Measurements from ENCODE around the gene ANXA9. TPM values are rescaled to one million over a fixed set of nuclear protein-coding genes. Genes with fewer than 3 reads are reported as not detected.
A peak's percentile ranks its signal among the peaks of the same experiment; 100 is the strongest.

ANXA9 gene
- total and polyA plus RNA-seq, 10 donors = 0.12 to 0.92 (median 0.29) TPM; not detected in 2

DNA sequence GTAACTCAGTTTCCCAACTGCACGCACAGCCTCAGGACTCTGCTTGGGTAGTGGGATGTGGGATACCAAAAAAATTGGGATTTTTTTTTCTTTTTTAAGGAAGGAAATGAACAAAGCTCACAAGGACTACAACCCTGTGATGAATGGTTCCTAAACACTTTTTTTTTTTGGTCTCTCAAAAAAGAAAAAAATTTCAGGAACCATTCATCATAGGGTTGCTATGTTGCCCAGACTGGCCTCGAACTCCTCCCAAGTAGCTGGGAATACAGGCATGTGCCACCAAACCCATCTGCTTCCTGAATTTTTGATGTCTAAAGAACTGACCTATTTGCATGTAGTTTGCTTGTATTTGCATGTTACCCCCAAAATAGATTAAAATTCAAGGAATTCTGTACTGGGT lies 17.8 kb downstream of the ANXA9 start:
- 56 to 74% (median 60%) methylated on average over 2 of the region's 2 CpGs for WGBS, 5 donors
- H3K36me3 ChIP-seq = peaks cover 0 to 75% (median 28%) of the 10 kb centered on the region in 6 donors
- intact Hi-C loops (cut with DNase I; ENCODE audit: low total_unique reads) = no loop called here
- no peak for DNase-seq
- peaks cover 17 to 79% (median 53%) of the 10 kb centered on the region in 6 donors for H3K4me1 ChIP-seq
- H3K4me3 ChIP-seq = no peak overlapping the region
- peak overlapping the region in 2 of 8 donors; percentile 61 to 95 for H3K27ac ChIP-seq
- no peaks in the 10 kb centered on the region for H3K27me3 ChIP-seq (replicated peaks in 1 of 7)
- TF ChIP-seq POLR2A (IDR thresholded peaks at IDR 0.05) (no peak), POLR2AphosphoS5 (IDR thresholded peaks at IDR 0.05) (no peak), CTCF (IDR thresholded peaks at IDR 0.05 in 8 of 11, conservative IDR thresholded peaks at IDR 0.05 in 3 of 11) (no peak)
- no peaks in the 10 kb centered on the region for H3K9me3 ChIP-seq

GRCh38 chr1:151000408-151000807 lies 18.3 kb downstream of the ANXA9 start:
- Histone ChIP-seq H3K27ac (peak overlapping the region in 2 of 8 donors; percentile 91 to 95), H3K4me3 (no peak overlapping the region), H3K36me3 (peaks cover 0 to 70% (median 28%) of the 10 kb centered on the region in 6 donors), H3K9me3 (no peaks in the 10 kb centered on the region), H3K27me3 (replicated peaks in 1 of 7) (no peaks in the 10 kb centered on the region), H3K4me1 (peaks cover 21 to 79% (median 57%) of the 10 kb centered on the region in 6 donors)
- 89 to 98% (median 91%) methylated on average over 3 of the region's 3 CpGs for WGBS, 5 donors
- intact Hi-C loops (cut with DNase I; ENCODE audit: low total_unique reads) = no loop called here
- TF ChIP-seq POLR2A (IDR thresholded peaks at IDR 0.05) = no peak
- no peak for TF ChIP-seq CTCF (IDR thresholded peaks at IDR 0.05 in 8 of 11, conservative IDR thresholded peaks at IDR 0.05 in 3 of 11)
- no peak for TF ChIP-seq POLR2AphosphoS5 (IDR thresholded peaks at IDR 0.05)
- DNase-seq = no peak

DNA sequence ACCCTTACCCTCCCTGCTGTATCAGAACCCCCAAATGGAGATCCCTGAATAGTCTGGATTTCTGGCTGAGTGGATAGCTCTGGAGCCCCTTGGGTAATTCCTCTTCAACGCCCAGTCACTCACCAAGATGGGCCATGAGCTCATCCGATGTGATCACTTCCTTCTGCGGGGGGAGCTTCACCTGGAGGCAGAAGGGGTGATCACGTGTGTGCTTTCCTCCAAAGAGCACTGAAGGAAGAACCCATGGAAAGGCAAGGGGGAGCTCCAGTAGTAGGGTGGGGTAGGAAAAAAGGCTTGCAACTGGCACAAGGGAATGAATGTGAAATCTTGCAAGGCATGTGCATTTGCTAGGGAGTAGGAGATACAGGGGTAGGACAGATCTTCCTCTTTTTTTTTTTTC lies 19.5 kb downstream of the ANXA9 start:
- TF ChIP-seq CTCF (IDR thresholded peaks at IDR 0.05 in 8 of 11, conservative IDR thresholded peaks at IDR 0.05 in 3 of 11) (no peak), POLR2AphosphoS5 (IDR thresholded peaks at IDR 0.05) (no peak), POLR2A (IDR thresholded peaks at IDR 0.05) (no peak)
- Histone ChIP-seq H3K9me3 (no peaks in the 10 kb centered on the region), H3K4me3 (peak overlapping the region in 1 of 8 donors; percentile 87), H3K27me3 (replicated peaks in 1 of 7) (no peaks in the 10 kb centered on the region), H3K4me1 (peaks cover 25 to 82% (median 60%) of the 10 kb centered on the region in 6 donors), H3K36me3 (peaks cover 0 to 61% (median 28%) of the 10 kb centered on the region in 6 donors), H3K27ac (peak overlapping the region in 7 of 8 donors; percentile 64 to 95 (median 86))
- WGBS, 5 donors = 46 to 77% (median 62%) methylated on average over 4 of the region's 4 CpGs
- no peak for DNase-seq
- intact Hi-C loops (cut with DNase I; ENCODE audit: low total_unique reads) = no loop called here

DNA sequence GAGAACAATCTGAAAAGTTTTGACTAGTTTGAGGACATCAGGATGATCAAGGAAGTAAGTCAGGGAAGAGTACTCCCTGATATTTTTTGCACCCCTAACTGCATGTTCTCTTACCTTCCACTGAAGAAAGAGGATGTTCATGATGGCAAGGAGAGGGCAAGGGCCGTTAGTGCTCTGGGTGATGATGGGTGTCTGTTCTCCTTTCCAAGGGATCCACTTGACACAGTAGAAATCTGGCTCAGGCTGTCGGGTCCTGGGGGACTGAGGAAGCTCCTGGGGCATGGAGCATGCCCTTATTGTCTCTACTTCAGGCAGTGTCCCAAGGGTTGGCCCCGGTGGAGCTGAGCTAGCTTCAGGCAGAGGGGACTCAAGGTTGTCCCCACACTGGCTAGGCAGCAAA lies 20.0 kb downstream of the ANXA9 start:
- no peak for TF ChIP-seq POLR2AphosphoS5 (IDR thresholded peaks at IDR 0.05)
- no peak for TF ChIP-seq POLR2A (IDR thresholded peaks at IDR 0.05)
- no peak for TF ChIP-seq CTCF (IDR thresholded peaks at IDR 0.05 in 8 of 11, conservative IDR thresholded peaks at IDR 0.05 in 3 of 11)
- peak overlapping the region in 1 of 8 donors; percentile 87 for H3K4me3 ChIP-seq
- peaks cover 29 to 86% (median 65%) of the 10 kb centered on the region in 6 donors for H3K4me1 ChIP-seq
- 54 to 87% (median 61%) methylated on average over 3 of the region's 3 CpGs for WGBS, 5 donors
- no peaks in the 10 kb centered on the region for H3K9me3 ChIP-seq
- intact Hi-C loops (cut with DNase I; ENCODE audit: low total_unique reads) = no loop called here
- H3K27me3 ChIP-seq (replicated peaks in 1 of 7) = no peaks in the 10 kb centered on the region
- H3K27ac ChIP-seq = peak overlapping the region in 7 of 8 donors; percentile 64 to 95 (median 86)
- no peak for DNase-seq
- H3K36me3 ChIP-seq = peaks cover 0 to 56% (median 24%) of the 10 kb centered on the region in 6 donors

Data from spleen (tissue), 11 donors.